OCI-LY7 (cell line): ENCODE results near the gene SLC26A11. TPM values are rescaled to one million over a fixed set of nuclear protein-coding genes. Genes with fewer than 3 reads are reported as not detected.

Experiments used
- BruUV-seq: library from RNA; stranded (reverse); fragments of 400-500 nt; replicated peaks from 2 replicates; lab custom pipeline; 2021; lab: Mats Ljungman, UMichigan
- CTCF ChIA-PET: fragments of 300-600 bp; sonication (Branson Sonifier 250); formaldehyde crosslinking; loops from one replicate; lab custom pipeline; 2022; ENCODE audit warnings: antibody characterized with exemption; ENCODE audit not compliant: unreplicated experiment; lab: Charles Lee
- POLR2A ChIA-PET: fragments of 300-600 bp; sonication (Branson Sonifier 250); formaldehyde crosslinking; loops from one replicate; lab custom pipeline; 2022; ENCODE audit warnings: antibody characterized with exemption; lab: Charles Lee
- DNase-seq: peaks from one replicate; pipeline ENCODE4 v3.0.0-alpha.2; 2015; ENCODE audit warnings: low spot score
- H2AFZ ChIP-seq: fragments of 200-600 bp; sonication (generic), shearing (Covaris generic); 2 replicates; pipeline ENCODE4 v1.6.1; 2014; ENCODE audit warnings: mild to moderate bottlenecking, antibody characterized with exemption, low read length, moderate library complexity
- H3K27ac ChIP-seq: fragments of 200-600 bp; sonication (generic); 2 replicates; pipeline ENCODE4 v1.5.1; 2014; ENCODE audit warnings: mixed run types, low read depth, mild to moderate bottlenecking, moderate library complexity, low read length, inconsistent platforms; ENCODE audit not compliant: poor library complexity, severe bottlenecking
- H3K36me3 ChIP-seq: fragments of 200-600 bp; sonication (generic); 2 replicates; pipeline ENCODE4 v1.6.1; 2014; ENCODE audit warnings: mild to moderate bottlenecking, antibody characterized with exemption, low read length, moderate library complexity, mixed read lengths; ENCODE audit not compliant: insufficient read depth
- H3K4me1 ChIP-seq: fragments of 200-600 bp; sonication (generic); 2 replicates; pipeline ENCODE4 v1.5.1; 2014; ENCODE audit warnings: mild to moderate bottlenecking, low read length; ENCODE audit not compliant: insufficient read depth, poor library complexity, severe bottlenecking
- H3K4me2 ChIP-seq: fragments of 200-600 bp; sonication (generic); 2 replicates; pipeline ENCODE4 v1.6.1; 2014; ENCODE audit warnings: mild to moderate bottlenecking, low read length
- H3K4me3 ChIP-seq: fragments of 200-600 bp; sonication (generic); 2 replicates; pipeline ENCODE4 v1.5.1; 2014; ENCODE audit warnings: mild to moderate bottlenecking, low read depth, low read length; ENCODE audit not compliant: poor library complexity, severe bottlenecking
- H3K79me2 ChIP-seq: fragments of 200-600 bp; sonication (generic); 2 replicates; pipeline ENCODE4 v1.6.1; 2016; ENCODE audit warnings: low read depth, mild to moderate bottlenecking, low read length, moderate library complexity, mixed read lengths; ENCODE audit not compliant: insufficient read depth
- H3K9me2 ChIP-seq: fragments of 200-600 bp; sonication (generic); 2 replicates; pipeline ENCODE4 v1.6.1; 2016; ENCODE audit warnings: mild to moderate bottlenecking, low read length, mixed read lengths; ENCODE audit not compliant: insufficient read depth
- H3K9me3 ChIP-seq: fragments of 200-600 bp; sonication (generic); 2 replicates; pipeline ENCODE4 v1.6.1; 2014; ENCODE audit warnings: mild to moderate bottlenecking, mixed run types, low read length, mixed read lengths
- H4K20me1 ChIP-seq: fragments of 200-600 bp; sonication (generic); 2 replicates; pipeline ENCODE4 v1.6.1; 2014; ENCODE audit warnings: mild to moderate bottlenecking, antibody characterized with exemption, low read length, moderate library complexity, mixed read lengths; ENCODE audit not compliant: insufficient read depth
- EZH2phosphoT487 ChIP-seq: fragments of 200-600 bp; sonication (generic); IDR thresholded peaks from 2 replicates; pipeline ENCODE4 v1.6.1; 2018; ENCODE audit warnings: low read depth, borderline replicate concordance, mild to moderate bottlenecking, mixed run types, antibody characterized with exemption, low read length, moderate library complexity, mixed read lengths
- intact Hi-C: fragments of 100-400 bp; cut with micrococcal nuclease; formaldehyde crosslinking; loops from one replicate; pipeline ENCODE4 v1.10.0; 2022; ENCODE audit not compliant: unreplicated experiment
- total RNA-seq, 2 experiments: library from RNA; depleted of rRNA in 1 of 2; stranded (reverse); fragments of >200 nt in 1 of 2; shearing (Covaris generic) in 1 of 2; gene quantifications; 2 replicates each; pipeline ENCODE4 v1.2.3, GENCODE V29; 2014 to 2022
- TF ChIP-seq, protein P1 (sequence below): fragments of 200-600 bp; sonication (generic); conservative IDR thresholded peaks from 2 replicates; pipeline ENCODE4 v1.5.1; 2014; ENCODE audit warnings: mild to moderate bottlenecking, antibody characterized with exemption, low read length, moderate library complexity, mixed read lengths

SLC26A11 gene
- total RNA-seq, 2 experiments from 2014 or later, result 3.5 to 4.1 TPM

- ChIA-PET CTCF (interaction anchor here (0.6 kb wide), 1 partner anchor 121 kb away, joined by 4 read pairs; no protein-coding TSS in a partner anchor), POLR2A (interaction anchor here (0.6 kb wide), 1 partner anchor 327 kb away, joined by 5 read pairs; no protein-coding TSS in a partner anchor)
- H3K36me3 ChIP-seq, result peaks cover 7% of the 10 kb centered on the region
- H3K4me3 ChIP-seq, result peak overlapping the region; percentile 80
- no peaks in the 10 kb centered on the region for H3K9me3 ChIP-seq
- peak overlapping the region; percentile 98 for H3K4me2 ChIP-seq
- DNase-seq, result no peak
- H3K79me2 ChIP-seq, result no peaks in the 10 kb centered on the region
- H2AFZ ChIP-seq, result peak overlapping the region; percentile 85
- TF ChIP-seq, protein P1, sequence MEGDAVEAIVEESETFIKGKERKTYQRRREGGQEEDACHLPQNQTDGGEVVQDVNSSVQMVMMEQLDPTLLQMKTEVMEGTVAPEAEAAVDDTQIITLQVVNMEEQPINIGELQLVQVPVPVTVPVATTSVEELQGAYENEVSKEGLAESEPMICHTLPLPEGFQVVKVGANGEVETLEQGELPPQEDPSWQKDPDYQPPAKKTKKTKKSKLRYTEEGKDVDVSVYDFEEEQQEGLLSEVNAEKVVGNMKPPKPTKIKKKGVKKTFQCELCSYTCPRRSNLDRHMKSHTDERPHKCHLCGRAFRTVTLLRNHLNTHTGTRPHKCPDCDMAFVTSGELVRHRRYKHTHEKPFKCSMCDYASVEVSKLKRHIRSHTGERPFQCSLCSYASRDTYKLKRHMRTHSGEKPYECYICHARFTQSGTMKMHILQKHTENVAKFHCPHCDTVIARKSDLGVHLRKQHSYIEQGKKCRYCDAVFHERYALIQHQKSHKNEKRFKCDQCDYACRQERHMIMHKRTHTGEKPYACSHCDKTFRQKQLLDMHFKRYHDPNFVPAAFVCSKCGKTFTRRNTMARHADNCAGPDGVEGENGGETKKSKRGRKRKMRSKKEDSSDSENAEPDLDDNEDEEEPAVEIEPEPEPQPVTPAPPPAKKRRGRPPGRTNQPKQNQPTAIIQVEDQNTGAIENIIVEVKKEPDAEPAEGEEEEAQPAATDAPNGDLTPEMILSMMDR, result no peak
- no peak for TF ChIP-seq EZH2phosphoT487
- H3K4me1 ChIP-seq, result peaks cover 10% of the 10 kb centered on the region
- no peaks in the 10 kb centered on the region for H4K20me1 ChIP-seq
- no peaks in the 10 kb centered on the region for H3K9me2 ChIP-seq
- peak overlapping the region; percentile 61 for H3K27ac ChIP-seq
- BruUV-seq, result no TSS peak
- intact Hi-C loops, result no loop called here
Measured at GRCh38 chr17:80219763-80220053, 519 bp upstream of the SLC26A11 start.

DNA sequence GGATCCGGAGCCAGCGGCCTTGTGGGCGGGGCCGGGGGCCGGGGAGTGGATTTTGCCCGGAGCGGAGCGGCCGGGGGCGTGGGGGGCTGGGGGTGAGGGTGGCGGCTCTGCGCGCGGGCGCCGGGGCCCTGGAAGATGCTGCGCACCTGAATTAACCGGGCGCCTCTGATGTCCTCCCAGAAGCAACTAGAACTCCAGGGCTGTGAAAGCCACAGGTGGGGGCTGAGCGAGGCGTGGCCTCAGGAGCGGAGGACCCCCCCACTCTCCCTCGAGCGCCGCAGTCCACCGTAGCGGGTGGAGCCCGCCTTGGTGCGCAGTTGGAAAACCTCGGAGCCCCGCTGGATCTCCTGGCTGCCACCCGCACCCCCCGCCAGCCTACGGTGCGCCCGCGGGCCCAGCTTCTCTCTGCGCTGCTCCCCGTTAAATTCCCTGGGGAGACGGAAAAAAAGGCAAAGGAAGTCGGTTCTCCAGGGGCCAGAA, 549 bp downstream of the SLC26A11 start:
- peak overlapping the region; percentile 85; the same call in 1 of the 2 replicates for H2AFZ ChIP-seq
- CTCF ChIA-PET, result interaction anchor here (0.5 kb wide), 1 partner anchor 143 kb away, joined by 3 read pairs; no protein-coding TSS in a partner anchor
- peaks cover 10% of the 10 kb centered on the region for H3K4me1 ChIP-seq
- H3K9me2 ChIP-seq, result no peaks in the 10 kb centered on the region
- H3K79me2 ChIP-seq, result no peaks in the 10 kb centered on the region
- POLR2A ChIA-PET, result interaction anchor here (0.6 kb wide), 2 partner anchors 75 to 694 kb away, joined by 4 to 5 read pairs; no protein-coding TSS in a partner anchor
- TF ChIP-seq, protein P1, result no peak
- no peak for TF ChIP-seq EZH2phosphoT487
- H3K27ac ChIP-seq, result no peak overlapping the region
- H3K4me2 ChIP-seq, result peak overlapping the region; percentile 98
- H4K20me1 ChIP-seq, result no peaks in the 10 kb centered on the region
- intact Hi-C loops, result no loop called here
- DNase-seq, result no peak
- H3K36me3 ChIP-seq, result peaks cover 7% of the 10 kb centered on the region
- BruUV-seq, result no TSS peak
- no peaks in the 10 kb centered on the region for H3K9me3 ChIP-seq
- peak overlapping the region; percentile 80 for H3K4me3 ChIP-seq

DNA sequence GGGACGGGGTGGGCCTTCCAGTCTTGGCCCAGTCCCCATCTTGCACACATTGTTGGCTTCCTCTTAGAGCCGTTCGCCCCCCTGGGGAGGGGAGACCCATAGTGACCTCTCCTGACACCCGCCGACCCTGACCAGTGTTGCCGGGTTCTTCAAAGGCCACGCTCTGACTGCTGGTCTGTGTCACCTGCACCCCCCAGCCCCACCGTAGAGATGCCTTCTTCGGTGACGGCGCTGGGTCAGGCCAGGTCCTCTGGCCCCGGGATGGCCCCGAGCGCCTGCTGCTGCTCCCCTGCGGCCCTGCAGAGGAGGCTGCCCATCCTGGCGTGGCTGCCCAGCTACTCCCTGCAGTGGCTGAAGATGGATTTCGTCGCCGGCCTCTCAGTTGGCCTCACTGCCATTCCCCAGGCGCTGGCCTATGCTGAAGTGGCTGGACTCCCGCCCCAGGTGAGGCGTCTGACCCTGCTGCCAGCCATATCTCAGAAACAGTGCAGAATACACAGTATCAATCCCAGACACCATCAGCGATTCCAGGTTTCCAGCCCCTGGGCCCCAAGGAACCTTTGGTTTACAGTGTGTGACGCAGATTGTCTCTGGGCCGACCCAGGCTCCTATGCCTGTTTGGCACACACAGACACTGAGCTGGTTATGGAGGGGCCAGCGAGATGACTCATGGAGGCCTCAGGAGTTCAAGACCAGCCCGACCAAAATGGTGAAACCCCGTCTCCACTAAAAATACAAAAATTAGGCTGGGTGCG, 1.3 kb downstream of the SLC26A11 start:
- DNase-seq, result no peak
- POLR2A ChIA-PET, result no interaction called here
- H3K27ac ChIP-seq, result no peak overlapping the region
- no peaks in the 10 kb centered on the region for H3K79me2 ChIP-seq
- intact Hi-C loops, result no loop called here
- H3K4me3 ChIP-seq, result no peak overlapping the region
- CTCF ChIA-PET, result no interaction called here
- BruUV-seq, result no TSS peak
- no peaks in the 10 kb centered on the region for H3K9me3 ChIP-seq
- H3K9me2 ChIP-seq, result no peaks in the 10 kb centered on the region
- peaks cover 3% of the 10 kb centered on the region for H3K36me3 ChIP-seq
- H3K4me2 ChIP-seq, result no peak overlapping the region
- TF ChIP-seq, protein P1, result no peak
- no peak for TF ChIP-seq EZH2phosphoT487
- H4K20me1 ChIP-seq, result no peaks in the 10 kb centered on the region
- H2AFZ ChIP-seq, result no peak overlapping the region
- H3K4me1 ChIP-seq, result peaks cover 10% of the 10 kb centered on the region
